IMR-90 (cell line): ENCODE measurements around the gene SLAMF1.

ENCODE experiments used
- BHLHE40 ChIP-seq: fragments of 150-350 bp; IDR thresholded peaks from 2 replicates; pipeline ENCODE4 v1.6.1; 2016; ENCODE audit warnings: mild to moderate bottlenecking, low read depth, low read length
- POLR2A ChIP-seq: IDR thresholded peaks from 2 replicates; pipeline ENCODE4 v1.6.1; 2012; ENCODE audit warnings: mild to moderate bottlenecking, low read depth, low read length
- RAD21 ChIP-seq: IDR thresholded peaks from 2 replicates; pipeline ENCODE4 v1.6.1; 2012; ENCODE audit warnings: low read length, improper control_type of control experiment
- RFX5 ChIP-seq: IDR thresholded peaks from 2 replicates; pipeline ENCODE4 v1.8.0; 2012; ENCODE audit warnings: low read depth, mild to moderate bottlenecking, low read length, moderate library complexity
- TF ChIP-seq, protein P1 (sequence below): fragments of 150-350 bp; IDR thresholded peaks from 2 replicates; pipeline ENCODE4 v1.6.1; 2017; ENCODE audit warnings: mild to moderate bottlenecking, antibody characterized with exemption, low read length, low read depth
- TF ChIP-seq, protein P2 (sequence below): conservative IDR thresholded peaks from 2 replicates; pipeline ENCODE4 v1.5.1; 2012; ENCODE audit warnings: mild to moderate bottlenecking, low read depth, low read length, improper control_type of control experiment

DNA sequence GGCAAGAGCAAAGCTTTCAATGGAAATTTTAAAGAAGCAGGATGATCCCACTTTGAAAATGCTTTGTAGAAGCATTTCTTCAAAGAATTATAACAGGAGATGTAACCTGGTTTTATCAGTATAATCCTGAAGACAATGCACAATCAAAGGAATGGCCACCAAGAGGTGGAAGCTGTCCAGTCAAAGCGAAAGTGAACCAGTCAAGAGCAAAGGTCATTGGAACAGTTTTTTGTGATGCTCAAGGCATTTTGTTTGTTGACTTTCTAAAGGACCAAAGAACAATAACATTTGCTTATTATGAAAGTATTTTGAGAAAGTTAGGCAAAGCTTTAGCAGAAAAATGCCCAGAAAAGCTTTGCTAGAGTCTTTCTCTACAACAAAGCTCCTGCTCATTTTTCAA is 62.1 kb downstream of the SLAMF1 start:
- TF ChIP-seq BHLHE40 (no peak), RAD21 (no peak), POLR2A (no peak), RFX5 (no peak)
- TF ChIP-seq, protein P1, sequence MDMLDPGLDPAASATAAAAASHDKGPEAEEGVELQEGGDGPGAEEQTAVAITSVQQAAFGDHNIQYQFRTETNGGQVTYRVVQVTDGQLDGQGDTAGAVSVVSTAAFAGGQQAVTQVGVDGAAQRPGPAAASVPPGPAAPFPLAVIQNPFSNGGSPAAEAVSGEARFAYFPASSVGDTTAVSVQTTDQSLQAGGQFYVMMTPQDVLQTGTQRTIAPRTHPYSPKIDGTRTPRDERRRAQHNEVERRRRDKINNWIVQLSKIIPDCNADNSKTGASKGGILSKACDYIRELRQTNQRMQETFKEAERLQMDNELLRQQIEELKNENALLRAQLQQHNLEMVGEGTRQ = no peak
- TF ChIP-seq, protein P2, sequence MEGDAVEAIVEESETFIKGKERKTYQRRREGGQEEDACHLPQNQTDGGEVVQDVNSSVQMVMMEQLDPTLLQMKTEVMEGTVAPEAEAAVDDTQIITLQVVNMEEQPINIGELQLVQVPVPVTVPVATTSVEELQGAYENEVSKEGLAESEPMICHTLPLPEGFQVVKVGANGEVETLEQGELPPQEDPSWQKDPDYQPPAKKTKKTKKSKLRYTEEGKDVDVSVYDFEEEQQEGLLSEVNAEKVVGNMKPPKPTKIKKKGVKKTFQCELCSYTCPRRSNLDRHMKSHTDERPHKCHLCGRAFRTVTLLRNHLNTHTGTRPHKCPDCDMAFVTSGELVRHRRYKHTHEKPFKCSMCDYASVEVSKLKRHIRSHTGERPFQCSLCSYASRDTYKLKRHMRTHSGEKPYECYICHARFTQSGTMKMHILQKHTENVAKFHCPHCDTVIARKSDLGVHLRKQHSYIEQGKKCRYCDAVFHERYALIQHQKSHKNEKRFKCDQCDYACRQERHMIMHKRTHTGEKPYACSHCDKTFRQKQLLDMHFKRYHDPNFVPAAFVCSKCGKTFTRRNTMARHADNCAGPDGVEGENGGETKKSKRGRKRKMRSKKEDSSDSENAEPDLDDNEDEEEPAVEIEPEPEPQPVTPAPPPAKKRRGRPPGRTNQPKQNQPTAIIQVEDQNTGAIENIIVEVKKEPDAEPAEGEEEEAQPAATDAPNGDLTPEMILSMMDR = no peak
